Choroid plexus epithelial cell (primary cell): ENCODE data around the gene TRIM65.

Source experiments
- DNase-seq: peaks from one replicate; pipeline ENCODE4 v3.0.0-alpha.2; 2010; ENCODE audit warnings: low read depth
- H3K4me3 ChIP-seq: 2 replicates; pipeline ENCODE4 v1.5.1; 2011; ENCODE audit warnings: low read depth, mild to moderate bottlenecking, control low read depth, low read length, moderate library complexity
- CTCF ChIP-seq: conservative IDR thresholded peaks from 2 replicates; pipeline ENCODE4 v1.5.1; 2011; ENCODE audit warnings: low read depth, mild to moderate bottlenecking, control low read depth, inconsistent platforms, low read length, moderate library complexity

The TRIM65 gene

GRCh38 chr17:75900691-75901533 lies 4.2 kb upstream of the TRIM65 start:
- no peak for TF ChIP-seq CTCF
- no peak overlapping the region for H3K4me3 ChIP-seq
- no peak for DNase-seq

GRCh38 chr17:75899767-75900468 lies 3.2 kb upstream of the TRIM65 start:
- no peak for DNase-seq
- no peak overlapping the region for H3K4me3 ChIP-seq
- TF ChIP-seq CTCF = no peak

DNA sequence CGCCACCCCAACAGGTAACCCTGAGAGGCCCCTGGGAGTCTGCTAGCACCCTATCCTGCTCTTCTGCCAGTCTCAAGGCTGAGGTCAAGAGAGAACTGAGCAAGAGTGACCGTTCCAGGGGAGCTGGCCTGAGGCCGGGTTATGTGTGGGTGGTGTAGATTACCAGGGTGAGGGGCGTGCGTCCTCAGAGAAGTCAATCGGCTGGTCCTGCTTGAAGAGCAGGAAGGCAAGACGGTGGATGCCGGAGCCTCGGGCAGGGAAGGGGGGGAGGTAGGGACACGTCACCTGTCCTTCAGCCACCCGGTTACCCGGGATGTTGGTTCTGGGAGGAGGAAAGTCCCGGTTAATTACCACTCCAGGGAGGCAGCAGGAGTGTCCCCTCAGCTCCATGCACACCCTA lies 2.6 kb upstream of the TRIM65 start:
- no peak overlapping the region for H3K4me3 ChIP-seq
- TF ChIP-seq CTCF = no peak
- no peak for DNase-seq

DNA sequence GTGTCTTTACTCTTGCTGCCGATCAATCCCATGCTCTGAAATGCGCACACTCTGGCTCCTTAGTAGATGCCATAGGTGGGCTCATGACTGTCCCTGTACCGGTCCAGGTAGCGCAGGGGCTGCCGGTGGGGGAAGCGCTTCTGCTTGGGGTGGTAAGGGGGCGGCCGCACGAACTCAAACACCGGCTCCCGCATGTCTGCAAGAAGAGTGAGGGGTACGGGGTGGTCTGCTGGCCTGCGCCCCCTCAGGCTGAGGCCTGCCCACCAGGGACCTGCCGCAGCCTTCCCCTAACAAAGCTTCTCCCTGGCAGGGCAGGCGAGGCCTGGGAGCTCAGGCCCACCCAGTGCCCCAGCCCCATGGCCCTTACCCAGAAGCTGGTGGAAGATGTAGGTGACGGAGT lies 2.0 kb upstream of the TRIM65 start:
- no peak for TF ChIP-seq CTCF
- DNase-seq = no peak
- no peak overlapping the region for H3K4me3 ChIP-seq

DNA sequence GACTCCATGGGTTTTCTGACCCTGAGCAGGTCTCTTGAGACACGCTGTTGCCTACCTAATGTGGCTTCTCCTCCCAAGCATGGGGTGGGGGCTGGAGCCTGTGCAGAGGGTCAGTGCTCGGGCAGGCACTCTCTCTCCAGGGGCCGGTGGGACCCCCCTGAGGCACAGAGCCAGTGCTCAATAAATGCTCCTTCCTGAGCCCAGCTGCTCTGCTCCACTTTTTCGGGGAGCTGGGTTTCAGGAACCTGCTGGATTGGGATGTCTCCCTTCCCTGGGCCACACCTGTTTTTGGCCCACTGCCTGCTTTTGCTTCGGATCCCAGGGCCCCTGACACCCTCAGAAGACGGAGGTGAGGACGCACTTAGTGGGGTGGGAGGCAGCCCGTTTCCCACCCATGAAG lies 1.3 kb upstream of the TRIM65 start:
- TF ChIP-seq CTCF = no peak
- no peak for DNase-seq
- H3K4me3 ChIP-seq = no peak overlapping the region

DNA sequence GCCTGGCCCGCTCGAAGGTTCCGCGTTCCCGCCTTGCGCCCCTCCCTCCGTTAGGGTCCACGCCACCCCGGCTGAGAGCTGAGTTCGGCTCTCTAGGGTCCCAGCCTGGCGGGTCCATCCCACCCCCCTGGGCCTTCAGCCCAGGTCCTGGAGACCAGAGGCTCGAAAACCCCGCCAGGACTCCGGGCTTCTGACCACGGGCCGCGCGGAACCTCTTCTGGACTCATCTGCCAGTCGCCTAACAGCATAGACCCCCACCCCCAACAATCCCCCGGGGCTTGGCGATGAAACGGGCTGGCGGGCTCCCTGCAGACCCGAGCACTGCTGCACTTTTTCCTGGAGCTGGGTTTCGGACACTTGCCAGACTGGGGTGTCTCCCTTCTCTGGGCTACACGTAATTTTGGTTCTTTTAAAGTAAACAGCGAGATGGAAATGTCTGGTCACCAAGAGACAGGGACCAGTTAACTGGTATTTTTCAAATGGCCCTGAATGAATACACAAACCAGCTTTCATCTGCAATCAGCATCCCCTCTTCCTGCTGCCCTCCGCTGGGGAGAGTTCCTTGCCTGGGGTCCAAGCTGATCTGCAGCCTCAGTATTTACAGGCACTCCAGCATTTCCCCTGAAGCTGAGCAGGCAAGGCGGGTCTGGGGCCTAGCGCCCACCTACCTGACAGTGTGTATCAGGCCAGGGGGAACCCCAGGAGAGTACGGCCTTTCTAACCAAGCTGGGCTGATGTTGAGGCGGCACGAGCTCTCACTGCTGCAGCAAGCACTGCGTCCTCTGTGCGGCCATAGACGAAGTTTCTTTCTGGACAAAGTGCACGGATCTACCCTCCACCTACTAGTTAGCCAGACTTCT lies 639 bp upstream of the TRIM65 start:
- TF ChIP-seq CTCF = no peak
- no peak for DNase-seq
- H3K4me3 ChIP-seq = peak overlapping the region; percentile 89
